Right ventricle myocardium superior (tissue), 1 donor: Measurements from ENCODE around the gene CHST11. TPM values are rescaled to one million over a fixed set of nuclear protein-coding genes. Genes with fewer than 3 reads are reported as not detected.

Experiments
- ATAC-seq: fragments of 200-7000 bp; cut with Tn5 transposase; one replicate; pipeline ENCODE4 v1.9.1; 2020; ENCODE audit warnings: mild to moderate bottlenecking; ENCODE audit not compliant: poor library complexity
- DNase-seq: peaks from one replicate; pipeline ENCODE4 v3.0.0-alpha.2; 2020
- intact Hi-C: fragments of 100-400 bp; cut with DNase I; formaldehyde crosslinking; loops from one replicate; pipeline ENCODE4 v1.11.2; 2022
- total RNA-seq: library from RNA; stranded (reverse); fragmentation: NEBNext Ultra II Directional; extraction: Animal tissue kit (Norgen Biotek cat#: 25700); gene quantifications from one replicate; pipeline ENCODE4 v1.2.1, GENCODE V29; 2021
- donor health status: DM: no; HTN: yes; CAD: no; lungs with severe emphysema.

The CHST11 gene
- total RNA-seq, 1 donor from 2014 or later, result 3.0 TPM

- DNase-seq (no peak), ATAC-seq (no peak)
- intact Hi-C loops, result no loop called here
Measured at GRCh38 chr12:104700324-104700723, 243.6 kb downstream of the CHST11 start.

DNA sequence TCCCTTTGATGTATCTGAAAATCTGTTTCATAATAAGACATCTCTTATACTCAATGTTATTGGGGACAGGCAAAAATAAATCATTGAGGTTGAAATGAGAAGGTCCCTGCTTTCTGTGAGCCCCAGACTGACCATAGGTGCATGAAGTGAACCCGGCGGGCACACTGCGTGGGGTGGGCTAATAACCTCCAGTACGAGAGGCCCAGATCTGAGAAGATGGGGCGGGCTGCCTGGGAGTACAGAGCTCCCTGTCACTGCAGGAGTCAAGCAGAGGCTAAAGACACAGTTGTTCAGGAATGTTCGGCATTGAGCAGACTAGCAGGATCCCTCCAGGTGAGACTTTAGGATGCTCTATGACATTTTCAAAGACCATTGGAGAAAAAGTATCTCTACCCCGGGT, 244.6 kb downstream of the CHST11 start:
- no peak for ATAC-seq
- intact Hi-C loops, result no loop called here
- no peak for DNase-seq

DNA sequence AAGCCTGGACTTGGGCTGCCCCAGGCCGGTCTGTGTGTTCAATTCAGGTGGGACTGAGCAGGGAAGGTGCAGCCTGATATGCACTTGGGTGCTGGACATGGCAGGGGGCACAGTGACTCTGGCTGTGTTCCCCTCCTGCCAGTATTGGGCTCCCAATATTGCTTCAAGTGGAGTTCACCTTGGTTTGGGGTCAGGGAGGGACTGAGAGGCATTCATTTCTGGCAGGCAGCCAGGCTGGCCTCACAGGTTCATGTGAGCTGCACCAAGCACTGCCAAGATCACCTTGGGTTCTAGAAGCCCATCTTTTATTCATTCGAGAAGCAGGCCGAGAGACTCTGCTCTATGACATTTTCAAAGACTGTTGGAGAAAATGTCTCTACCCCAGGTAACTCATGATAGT, 245.0 kb downstream of the CHST11 start:
- DNase-seq (no peak), ATAC-seq (peak; percentile 26)
- intact Hi-C loops, result no loop called here

DNA sequence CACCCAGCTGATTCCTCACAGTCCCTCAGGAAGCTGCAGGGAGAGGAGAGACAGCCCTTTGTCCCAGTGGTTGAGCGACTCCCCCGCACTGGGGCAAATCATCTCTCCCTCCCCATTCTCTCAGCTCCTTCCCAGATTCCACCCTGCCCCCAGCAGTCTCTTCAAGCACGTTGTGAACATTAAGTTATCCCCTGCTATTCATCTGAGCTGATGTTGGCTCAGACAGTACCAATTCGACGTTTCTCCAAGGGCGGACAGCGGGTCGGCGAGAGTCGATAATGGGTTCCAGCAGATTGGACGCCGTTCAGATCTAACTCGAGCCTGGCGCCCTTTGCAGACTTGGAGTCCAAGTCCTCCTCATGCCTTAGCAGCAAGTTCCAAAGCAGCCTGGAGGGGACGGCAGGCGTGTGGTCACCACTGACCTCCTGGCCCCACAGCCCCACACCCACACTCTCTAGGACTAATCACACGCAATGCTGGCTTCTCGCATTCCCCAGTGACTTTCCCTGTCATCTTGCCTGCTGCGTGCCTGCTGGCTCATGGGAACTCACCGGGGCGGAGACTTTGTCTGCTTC, 245.9 kb downstream of the CHST11 start:
- peak; percentile 88 for ATAC-seq
- intact Hi-C loops, result no loop called here
- peak; percentile 82 for DNase-seq

DNA sequence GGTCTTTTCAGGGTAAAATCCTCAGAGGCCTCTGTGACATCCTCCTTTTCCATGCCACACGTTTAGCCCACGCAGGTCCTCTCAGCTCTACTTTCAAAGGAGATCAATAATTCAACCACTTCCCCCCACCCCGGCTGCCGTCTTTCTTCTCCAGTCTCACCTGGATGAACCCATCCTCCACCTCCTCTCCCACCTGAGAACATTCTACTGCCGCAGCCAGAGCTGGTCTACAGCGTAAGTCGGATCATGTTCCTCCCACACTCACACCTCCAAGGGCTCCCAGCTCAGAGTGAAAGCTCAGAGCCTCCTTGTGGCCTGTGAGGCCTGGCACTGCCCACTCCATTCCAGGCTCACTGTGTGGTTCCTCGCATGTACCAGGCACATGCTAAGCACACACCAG, 246.6 kb downstream of the CHST11 start:
- intact Hi-C loops, result no loop called here
- ATAC-seq (no peak), DNase-seq (no peak)

DNA sequence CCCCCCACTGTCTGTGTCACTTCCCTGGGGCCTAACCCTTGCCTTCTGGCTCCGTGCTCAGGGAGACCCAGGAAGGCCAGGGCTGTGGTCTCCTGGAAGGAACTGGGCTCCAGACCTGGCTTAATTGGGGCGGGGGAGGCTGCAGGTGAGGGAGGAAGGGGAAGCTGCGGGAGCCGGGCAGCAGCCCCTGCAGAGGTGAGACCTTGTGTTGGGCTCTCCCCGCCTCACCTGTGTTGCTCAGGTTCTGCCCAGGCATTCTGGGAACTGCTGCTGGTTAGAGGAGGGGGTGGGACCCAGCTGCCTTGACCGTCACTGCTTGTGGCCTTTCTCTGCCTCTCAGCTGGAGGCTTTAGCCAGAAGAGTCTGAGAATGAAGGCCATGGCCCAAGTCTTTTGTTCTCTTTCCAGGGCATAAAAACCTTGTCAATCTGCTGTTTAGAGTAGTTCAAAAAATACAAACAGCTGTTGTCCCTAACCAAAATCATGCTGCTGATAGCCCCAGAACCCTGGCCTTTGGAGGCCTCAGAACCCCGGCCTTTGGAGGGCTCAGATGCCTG, 247.6 kb downstream of the CHST11 start:
- DNase-seq, result no peak
- intact Hi-C loops, result no loop called here

DNA sequence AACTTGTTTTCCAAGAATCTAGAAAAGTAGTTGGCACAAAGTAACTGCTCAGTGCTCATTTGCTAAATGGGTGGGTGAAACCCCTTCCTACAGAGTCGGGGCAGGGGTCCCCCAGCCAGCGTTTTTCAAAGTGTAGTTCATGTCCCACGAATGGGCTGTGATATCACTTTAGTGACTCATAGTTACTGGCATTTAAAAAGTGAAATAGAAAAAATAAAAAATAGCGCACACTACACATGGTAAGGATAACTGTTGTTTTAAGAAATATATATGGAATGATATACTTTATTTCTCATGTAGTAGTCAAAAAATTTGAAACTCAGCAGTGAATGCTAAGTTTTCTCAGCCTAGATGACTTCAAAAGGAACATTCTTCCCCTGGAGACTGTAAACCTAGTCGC, 250.4 kb downstream of the CHST11 start:
- DNase-seq, result no peak
- no peak for ATAC-seq
- intact Hi-C loops, result no loop called here

More for the DNA sequence above, 247.6 kb downstream of the CHST11 start:
- ATAC-seq, result no peak

DNA sequence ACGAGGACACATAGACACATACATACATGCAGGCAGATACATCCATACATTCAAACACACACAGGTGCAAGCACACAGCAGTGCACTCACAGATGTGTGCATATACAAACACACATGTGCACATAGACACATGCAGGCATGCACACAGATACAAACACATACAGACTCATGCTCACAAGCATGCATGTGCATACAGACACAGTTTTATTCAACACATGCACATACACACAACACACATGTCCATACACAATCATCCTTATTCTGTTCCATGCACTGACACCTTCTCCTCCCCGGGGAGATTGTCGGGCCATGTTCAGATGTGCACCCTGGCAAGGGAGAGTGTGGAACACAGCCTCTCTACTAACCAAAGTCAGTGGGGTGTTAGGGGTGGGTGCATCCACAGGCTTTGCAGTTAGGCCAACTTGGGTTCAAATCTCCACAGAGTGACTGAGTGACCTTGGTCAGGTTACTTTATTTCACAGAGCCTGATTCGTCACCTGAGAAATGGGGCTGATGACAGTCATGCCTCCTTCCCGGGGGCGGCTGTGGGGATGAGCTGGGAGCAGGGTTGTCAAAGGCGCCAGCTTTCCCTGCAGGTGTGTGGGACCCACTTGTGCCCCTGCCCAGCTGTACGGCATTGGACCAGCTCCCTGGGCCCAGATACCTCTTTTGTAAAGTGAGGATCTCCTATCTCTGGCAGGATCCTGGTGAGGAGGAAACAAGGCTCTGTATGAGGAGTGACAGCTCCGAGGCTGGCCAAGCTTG, 251.2 kb downstream of the CHST11 start:
- no peak for DNase-seq
- intact Hi-C loops, result no loop called here
- ATAC-seq, result no peak

- no peak for ATAC-seq
- intact Hi-C loops, result no loop called here
Measured at GRCh38 chr12:104708891-104709290, 252.1 kb downstream of the CHST11 start.

DNA sequence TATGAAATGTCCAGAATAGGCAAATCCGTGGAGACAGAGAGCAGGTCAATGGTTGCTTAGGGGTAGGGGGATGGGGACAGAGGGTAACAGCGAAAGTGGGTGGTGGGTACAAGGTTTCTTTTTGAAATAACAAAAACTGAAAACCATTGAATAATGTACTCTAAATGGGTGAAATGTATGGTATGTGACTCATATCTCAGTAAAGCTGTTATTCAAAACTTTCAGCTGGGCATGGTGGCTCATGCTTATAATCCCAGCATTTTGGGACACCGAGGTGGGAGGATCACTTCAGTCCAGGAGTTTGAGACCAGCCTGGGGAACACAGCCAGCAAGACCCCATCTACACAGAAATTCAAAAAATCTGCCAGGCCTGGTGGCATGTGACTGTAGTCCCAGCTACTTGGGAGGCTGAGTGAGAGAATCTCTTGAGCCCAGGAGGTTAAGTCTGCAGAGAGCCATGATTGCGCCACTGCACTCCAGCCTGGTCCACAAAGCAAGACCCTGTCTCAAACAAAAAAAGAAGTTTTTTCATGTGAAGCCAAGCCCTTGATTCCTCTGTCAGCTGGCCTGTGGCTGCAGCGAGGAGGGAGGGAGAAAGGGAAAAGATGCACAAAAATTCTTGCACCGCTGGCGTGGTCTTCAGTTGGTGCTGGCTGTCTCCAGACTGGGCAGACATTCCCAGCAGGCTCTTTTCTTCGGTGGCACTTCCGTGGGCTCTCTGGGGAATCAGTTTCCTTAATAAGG, 253.1 kb downstream of the CHST11 start:
- intact Hi-C loops, result no loop called here
- ATAC-seq (no peak), DNase-seq (no peak)

More at GRCh38 chr12:104708891-104709290, 252.1 kb downstream of the CHST11 start:
- DNase-seq, result no peak

GRCh38 chr12:104710940-104711689, 254.4 kb downstream of the CHST11 start:
- ATAC-seq (peak; percentile 80), DNase-seq (no peak)
- intact Hi-C loops, result no loop called here

DNA sequence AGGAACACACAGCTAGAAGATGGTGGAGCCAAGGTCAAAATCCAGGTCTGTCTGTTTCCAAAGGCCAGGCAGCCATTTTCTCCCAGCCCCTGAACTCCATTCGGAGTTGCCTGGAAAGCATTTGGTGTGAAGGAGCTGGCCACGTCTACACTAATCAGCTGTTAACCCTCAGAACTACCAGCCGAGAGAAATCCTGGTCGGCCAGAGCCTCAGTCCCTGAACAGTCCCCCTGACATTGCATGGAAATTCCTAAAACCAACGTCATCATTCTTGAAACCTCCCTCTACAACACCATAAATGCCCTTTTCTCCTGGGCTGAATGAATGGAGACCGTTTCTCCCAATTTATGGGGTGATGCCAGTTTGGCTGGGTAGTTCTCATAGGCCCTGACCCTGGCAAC, 255.7 kb downstream of the CHST11 start:
- no peak for ATAC-seq

GRCh38 chr12:104712968-104713367, 256.2 kb downstream of the CHST11 start:
- ATAC-seq, result no peak

More for the DNA sequence above, 255.7 kb downstream of the CHST11 start:
- intact Hi-C loops, result no loop called here
- no peak for DNase-seq

DNA sequence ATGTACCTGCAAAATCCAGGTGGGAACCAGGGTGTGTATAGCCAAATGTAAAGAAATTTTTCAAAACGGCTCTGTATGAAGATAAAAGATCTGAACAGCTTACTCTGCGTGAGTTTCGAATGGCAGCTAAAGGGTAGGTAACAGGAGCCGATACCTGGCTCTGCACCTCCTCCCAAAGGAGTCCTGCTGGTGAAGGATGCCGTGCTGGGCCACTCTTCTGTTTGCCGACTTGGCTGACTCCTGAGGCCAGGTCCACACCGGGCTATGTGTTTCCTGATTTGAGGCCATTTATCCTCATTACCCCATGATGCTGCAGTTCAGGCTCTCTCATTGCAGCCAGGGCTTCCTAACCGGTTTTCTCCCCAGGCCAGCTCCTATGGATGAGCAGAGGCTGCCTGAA, 256.7 kb downstream of the CHST11 start:
- ATAC-seq, result no peak
- no peak for DNase-seq
- intact Hi-C loops, result no loop called here

More at GRCh38 chr12:104712968-104713367, 256.2 kb downstream of the CHST11 start:
- intact Hi-C loops, result no loop called here
- no peak for DNase-seq

DNA sequence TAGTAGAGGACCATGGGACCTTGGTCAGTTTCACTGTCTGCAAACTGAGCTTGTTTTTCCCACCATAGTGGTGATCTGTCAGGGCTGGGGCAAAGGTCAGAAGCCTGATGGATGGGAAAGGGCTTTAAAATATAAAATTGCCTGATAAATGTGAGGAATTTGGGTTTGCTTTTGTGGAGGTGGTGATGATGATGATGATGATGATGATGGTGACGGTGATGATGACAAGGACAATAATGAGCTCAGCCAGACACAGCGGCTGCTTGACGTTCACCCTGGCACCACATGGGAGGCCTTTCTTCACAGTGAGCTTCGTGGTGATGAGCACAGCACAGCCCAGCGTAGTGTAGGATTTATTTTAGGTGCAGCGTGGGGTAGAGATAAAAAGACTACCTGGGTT, 257.6 kb downstream of the CHST11 start:
- no peak for ATAC-seq
- intact Hi-C loops, result no loop called here
- no peak for DNase-seq

DNA sequence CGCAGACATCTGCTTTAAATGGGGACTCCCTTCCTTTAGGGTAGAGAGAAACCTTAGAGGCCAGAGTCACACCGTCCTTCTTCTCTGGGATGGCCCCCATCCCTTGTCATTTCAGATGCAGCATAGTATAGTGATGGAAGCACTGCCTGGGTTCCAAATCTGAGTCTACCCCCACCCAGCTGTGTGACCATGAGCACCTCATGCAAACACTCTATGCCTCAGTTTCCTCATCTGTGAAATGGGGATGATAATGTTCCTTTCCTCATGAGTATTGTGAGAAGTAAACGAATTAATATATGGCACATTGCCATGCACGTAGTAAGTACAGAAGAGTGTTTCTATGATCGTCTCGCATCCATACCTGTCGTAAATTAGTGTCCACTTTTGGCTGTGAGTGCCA, 259.4 kb downstream of the CHST11 start:
- intact Hi-C loops, result no loop called here
- DNase-seq (no peak), ATAC-seq (no peak)

GRCh38 chr12:104718304-104718929, 261.7 kb downstream of the CHST11 start:
- ATAC-seq, result peak; percentile 58
- DNase-seq, result no peak
- intact Hi-C loops, result no loop called here

DNA sequence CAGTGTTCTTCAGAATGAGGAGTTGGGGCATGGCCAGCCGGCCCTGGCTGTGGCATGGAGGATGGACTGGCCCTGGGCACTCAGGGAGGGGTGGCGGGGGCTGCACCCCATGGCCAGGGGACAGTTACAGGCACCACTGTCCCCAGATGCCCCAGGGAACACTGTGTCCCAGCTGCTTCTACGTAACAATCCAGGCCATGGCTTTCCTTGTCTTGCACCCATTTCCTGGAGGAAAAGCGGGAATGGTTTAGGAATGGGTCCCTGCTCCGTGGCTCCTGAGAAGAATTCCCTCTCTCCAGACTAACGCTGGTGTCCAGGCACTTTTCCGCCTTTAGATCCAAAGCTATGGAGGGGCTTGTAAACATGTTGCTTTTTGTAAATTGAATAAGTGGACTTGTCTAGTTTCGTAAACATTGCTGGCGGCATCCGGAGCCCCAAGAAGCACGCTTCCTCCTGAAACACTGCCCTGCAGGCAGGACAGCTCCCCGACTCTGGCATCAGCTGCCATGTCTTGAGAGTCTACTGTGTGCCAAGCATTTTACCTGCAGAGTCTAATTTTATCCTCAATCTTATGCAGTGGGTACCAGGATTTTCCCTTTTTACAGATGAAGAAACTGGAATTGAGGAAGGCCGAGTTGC, 263.1 kb downstream of the CHST11 start:
- intact Hi-C loops, result no loop called here
- DNase-seq (no peak), ATAC-seq (no peak)
